ENCODE measurements around the gene NUB1.

Gene NUB1

DNA sequence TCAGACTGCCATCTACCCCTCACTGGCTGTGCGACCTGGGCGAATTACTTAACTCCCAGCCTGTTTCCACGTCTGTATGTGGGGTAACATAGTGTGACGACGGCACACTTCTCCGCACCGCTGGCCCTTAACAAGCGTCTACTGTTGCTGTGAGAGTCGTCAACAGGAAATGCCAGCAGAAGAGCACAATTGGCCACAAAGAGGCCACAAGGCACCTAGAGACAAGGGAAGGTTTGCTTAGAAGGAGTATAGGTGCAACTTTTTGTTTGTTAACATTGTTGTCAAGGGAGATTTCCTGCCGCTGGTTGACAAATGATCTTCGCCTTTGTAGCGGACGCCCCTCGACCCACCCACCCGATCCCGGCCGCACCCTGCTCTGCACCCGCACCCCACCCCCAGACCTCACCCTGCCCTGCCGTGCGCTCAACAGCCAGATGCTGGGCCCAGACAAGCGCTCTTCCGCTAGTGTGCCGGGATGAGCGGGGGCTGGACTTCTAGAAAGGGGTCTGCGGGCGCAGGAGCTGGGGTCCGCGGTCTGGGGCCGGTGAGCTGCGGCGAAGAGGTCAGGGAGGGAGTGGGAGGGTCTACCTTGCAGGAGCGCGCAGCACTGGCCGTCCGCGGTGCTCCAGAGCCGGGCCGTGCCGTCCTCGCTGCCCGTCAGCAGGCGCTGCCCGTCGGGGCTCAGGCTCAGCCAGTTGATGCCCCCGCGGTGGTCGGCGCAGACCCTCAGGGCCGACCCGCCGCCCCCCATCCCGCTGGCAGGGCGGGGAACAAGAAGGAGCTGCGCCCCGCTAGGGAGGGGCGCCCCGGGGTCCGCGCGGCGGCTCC, 67.4 kb downstream of the NUB1 start:
- no peak for DNase-seq (ENCODE audit: low read depth, low spot score)
- peak overlapping the region; percentile 41 for H3K4me3 ChIP-seq (ENCODE audit: low read depth, low read length)
- in situ Hi-C loops (cut with HindIII; ENCODE audit: low sequenced_read_pairs), result no loop called here
- TF ChIP-seq, protein P1, sequence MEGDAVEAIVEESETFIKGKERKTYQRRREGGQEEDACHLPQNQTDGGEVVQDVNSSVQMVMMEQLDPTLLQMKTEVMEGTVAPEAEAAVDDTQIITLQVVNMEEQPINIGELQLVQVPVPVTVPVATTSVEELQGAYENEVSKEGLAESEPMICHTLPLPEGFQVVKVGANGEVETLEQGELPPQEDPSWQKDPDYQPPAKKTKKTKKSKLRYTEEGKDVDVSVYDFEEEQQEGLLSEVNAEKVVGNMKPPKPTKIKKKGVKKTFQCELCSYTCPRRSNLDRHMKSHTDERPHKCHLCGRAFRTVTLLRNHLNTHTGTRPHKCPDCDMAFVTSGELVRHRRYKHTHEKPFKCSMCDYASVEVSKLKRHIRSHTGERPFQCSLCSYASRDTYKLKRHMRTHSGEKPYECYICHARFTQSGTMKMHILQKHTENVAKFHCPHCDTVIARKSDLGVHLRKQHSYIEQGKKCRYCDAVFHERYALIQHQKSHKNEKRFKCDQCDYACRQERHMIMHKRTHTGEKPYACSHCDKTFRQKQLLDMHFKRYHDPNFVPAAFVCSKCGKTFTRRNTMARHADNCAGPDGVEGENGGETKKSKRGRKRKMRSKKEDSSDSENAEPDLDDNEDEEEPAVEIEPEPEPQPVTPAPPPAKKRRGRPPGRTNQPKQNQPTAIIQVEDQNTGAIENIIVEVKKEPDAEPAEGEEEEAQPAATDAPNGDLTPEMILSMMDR (IDR thresholded peaks at IDR 0.05; ENCODE audit: low read depth, low read length), result no peak

- no peak for DNase-seq (ENCODE audit: low read depth, low spot score)
- TF ChIP-seq, protein P1 (IDR thresholded peaks at IDR 0.05; ENCODE audit: low read depth, low read length), result no peak
- H3K4me3 ChIP-seq (ENCODE audit: low read depth, low read length), result peak within 1 kb of the TSS; percentile 41
- in situ Hi-C loops (cut with HindIII; ENCODE audit: low sequenced_read_pairs), result no loop called here
Measured at GRCh38 chr7:151409667-151410404, 68.2 kb downstream of the NUB1 start, which contains the start of gene WDR86. TSS of gene WDR86 (minus strand) at chr7:151410038. CDS start at chr7:151409589, 449 bp downstream.

- H3K4me3 ChIP-seq (ENCODE audit: low read depth, low read length), result peak overlapping the region; percentile 41
- TF ChIP-seq, protein P1 (IDR thresholded peaks at IDR 0.05; ENCODE audit: low read depth, low read length), result no peak
- in situ Hi-C loops (cut with HindIII; ENCODE audit: low sequenced_read_pairs), result no loop called here
- DNase-seq (ENCODE audit: low read depth, low spot score), result no peak
Measured at GRCh38 chr7:151410405-151411390, 69.1 kb downstream of the NUB1 start.

GRCh38 chr7:151411551-151411950, 69.9 kb downstream of the NUB1 start:
- no peak overlapping the region for H3K4me3 ChIP-seq (ENCODE audit: low read depth, low read length)
- DNase-seq (ENCODE audit: low read depth, low spot score), result no peak
- TF ChIP-seq, protein P1 (IDR thresholded peaks at IDR 0.05; ENCODE audit: low read depth, low read length), result no peak
- in situ Hi-C loops (cut with HindIII; ENCODE audit: low sequenced_read_pairs), result no loop called here

GRCh38 chr7:151412318-151412717, 70.7 kb downstream of the NUB1 start:
- in situ Hi-C loops (cut with HindIII; ENCODE audit: low sequenced_read_pairs), result no loop called here
- TF ChIP-seq, protein P1 (IDR thresholded peaks at IDR 0.05; ENCODE audit: low read depth, low read length), result no peak
- H3K4me3 ChIP-seq (ENCODE audit: low read depth, low read length), result no peak overlapping the region
- DNase-seq (ENCODE audit: low read depth, low spot score), result no peak

GRCh38 chr7:151413241-151413640, 71.6 kb downstream of the NUB1 start:
- DNase-seq (ENCODE audit: low read depth, low spot score), result no peak
- in situ Hi-C loops (cut with HindIII; ENCODE audit: low sequenced_read_pairs), result no loop called here
- TF ChIP-seq, protein P1 (IDR thresholded peaks at IDR 0.05; ENCODE audit: low read depth, low read length), result no peak

More at GRCh38 chr7:151413241-151413640, 71.6 kb downstream of the NUB1 start:
- H3K4me3 ChIP-seq (ENCODE audit: low read depth, low read length), result no peak overlapping the region

All from astrocyte of the spinal cord (primary cell).